Measurements from ENCODE around the gene VSTM2B.

Gene VSTM2B

DNA sequence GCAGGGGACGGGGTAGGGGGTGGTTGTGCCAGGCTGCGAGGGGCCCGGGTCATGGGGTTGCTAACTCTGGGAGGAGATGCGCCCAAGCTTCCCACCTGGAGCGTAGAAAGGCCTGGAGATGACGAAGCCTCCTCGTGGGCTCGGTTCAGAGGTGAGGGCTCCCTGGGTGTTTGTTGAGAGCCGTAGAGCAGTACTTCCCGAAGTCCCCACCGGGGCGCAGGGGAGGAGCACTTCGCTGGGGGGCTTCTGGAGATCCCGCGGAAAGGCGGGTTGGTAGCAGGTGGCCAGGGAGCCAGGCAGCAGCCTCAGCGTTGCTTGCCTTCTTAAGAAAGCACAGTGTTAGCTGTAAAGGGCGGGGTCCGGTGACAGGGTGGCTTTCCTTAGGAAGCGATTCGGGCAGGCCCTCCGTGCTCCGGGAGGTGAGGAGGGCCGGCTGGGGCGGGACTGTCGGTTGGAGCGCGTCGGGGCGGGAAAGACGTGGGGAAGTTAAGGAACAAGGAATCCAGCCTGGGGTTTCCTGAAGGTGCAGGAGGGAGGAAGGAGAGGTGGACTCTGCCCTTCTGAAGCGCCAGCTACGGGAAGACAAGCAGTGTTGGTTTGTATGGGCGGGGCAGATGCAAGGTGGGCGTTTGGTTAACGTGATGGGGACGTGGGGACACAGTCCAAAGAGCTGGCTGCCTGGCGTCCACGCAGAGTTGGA, 3.3 kb downstream of the VSTM2B start:
- DNase-seq (ENCODE audit: insufficient read length, low spot score) (no peak), FAIRE-seq (no peak)

DNA sequence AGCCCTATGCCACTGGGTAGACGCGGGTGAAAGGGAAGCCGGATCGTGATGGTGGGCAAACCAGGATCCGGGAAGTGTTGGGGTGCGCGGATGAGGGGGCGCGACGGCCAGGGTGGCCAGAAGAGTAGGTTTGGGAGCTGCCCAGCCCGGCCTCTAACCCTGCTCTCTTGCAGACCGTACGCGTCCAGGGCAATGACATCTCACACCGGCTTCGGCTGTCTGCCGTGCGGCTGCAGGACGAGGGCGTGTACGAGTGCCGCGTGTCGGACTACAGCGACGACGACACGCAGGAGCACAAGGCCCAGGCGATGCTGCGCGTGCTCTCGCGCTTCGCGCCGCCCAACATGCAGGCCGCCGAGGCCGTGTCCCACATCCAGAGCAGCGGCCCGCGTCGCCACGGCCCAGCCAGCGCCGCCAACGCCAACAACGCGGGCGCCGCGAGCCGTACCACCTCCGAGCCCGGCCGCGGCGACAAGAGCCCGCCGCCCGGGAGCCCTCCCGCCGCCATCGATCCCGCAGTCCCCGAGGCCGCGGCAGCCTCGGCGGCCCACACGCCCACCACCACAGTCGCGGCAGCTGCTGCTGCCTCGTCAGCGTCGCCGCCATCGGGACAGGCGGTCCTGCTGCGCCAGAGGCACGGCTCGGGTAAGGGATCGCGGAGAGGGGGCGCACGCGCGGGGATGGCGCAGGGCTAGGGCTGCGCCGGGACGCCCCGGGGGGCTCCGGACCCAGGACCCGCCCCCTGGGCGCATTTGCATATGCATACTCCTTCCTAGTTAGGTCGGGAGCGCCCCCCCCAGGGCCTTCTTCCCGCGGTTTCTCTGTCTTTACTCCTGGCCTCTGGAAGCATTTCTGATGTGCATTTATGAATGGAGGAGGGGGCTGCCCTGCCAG, 4.1 kb downstream of the VSTM2B start:
- FAIRE-seq (no peak), DNase-seq (ENCODE audit: insufficient read length, low spot score) (no peak)

DNA sequence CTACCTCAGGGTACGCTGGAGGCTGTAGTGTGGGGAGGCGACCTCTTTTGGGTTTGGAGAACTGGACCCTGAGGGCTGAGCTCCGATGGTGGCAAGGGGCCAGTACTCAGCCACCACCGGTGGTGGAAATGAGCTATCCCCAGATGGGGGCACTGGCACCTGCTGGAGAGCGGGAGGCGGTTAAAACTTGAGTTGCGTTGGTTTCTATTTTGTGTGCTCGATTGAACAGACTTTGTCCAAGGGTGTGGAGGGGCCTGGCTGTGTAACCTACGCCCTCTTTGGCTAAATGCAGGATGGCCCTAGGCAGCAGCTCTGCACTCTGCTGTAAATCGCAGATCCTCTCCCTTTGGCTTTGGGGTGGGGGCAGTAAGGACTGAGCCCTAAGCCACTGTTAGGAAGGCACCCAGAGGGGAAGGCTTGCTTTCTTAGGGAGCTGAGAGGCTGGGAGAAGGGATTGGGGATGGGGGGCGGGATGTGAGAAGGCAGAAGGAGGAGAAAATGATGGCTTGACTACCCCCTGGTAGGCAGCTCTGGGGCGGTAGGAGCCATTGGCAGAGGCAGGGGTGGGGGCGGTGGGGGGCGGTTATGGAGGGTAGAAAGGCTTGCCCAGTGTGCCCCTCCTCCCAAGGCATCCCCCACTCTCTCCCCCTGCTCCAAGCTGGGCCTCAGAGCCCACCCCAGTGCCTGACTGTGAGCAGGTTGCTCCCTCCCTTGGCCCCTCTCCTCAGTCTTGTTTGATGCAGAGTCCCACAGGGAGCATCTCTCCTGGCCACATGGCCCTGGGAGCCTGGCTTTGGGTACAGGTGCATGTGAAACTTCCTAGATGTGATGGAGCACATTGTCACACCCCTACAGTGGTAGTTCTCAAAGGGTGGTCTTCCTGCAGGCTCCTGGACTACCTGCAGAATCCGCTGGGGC, 5.0 kb downstream of the VSTM2B start:
- DNase-seq (ENCODE audit: insufficient read length, low spot score) = no peak
- FAIRE-seq = no peak

DNA sequence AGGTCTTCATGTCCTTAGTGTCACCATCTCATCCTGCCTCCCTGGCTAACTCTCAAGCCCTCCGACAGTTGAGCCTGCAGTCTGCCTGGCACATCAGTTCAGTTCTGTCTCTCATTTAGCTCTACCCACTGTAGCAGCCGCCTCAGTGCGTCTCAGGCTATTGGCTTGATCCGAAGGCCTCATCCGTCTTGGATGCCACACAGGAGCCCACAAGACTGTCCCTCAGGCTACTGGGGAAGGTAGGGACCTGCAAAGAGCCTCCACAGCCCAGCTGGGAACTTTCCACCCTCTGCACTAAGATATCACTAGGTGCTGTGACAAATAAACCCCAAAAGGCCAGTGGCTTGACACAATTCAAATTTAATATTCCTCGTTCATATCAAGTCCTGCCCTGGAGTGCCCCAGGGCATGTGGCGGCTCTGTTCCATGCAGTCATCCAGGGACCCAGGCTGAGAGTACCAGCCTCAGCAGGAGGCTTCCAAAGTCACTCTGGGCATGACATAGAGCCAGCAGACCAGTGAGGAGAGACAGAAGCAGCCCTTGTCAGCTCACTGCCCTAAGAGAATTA, 5.7 kb downstream of the VSTM2B start:
- FAIRE-seq (no peak), DNase-seq (ENCODE audit: insufficient read length, low spot score) (no peak)

DNA sequence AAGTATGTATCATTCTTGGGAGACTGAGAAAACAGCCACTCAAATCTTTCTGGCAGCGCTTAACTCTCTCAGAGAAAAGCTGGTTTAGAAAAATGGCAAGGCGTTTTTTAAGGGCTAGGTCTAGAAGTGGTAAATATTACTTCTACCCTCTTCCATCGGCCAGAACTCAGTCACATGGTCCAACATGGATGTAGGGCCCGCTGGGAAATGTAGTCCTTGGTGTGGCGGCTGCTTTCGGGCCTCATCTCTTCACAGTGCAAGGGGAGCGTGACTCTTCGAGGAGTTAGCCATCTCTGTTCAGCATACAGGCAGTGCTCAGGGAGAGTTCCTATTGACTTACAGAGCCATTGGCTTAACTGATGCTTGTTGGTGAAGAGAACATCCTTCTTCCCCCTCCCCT, 6.3 kb downstream of the VSTM2B start:
- no peak for DNase-seq (ENCODE audit: insufficient read length, low spot score)
- no peak for FAIRE-seq

DNA sequence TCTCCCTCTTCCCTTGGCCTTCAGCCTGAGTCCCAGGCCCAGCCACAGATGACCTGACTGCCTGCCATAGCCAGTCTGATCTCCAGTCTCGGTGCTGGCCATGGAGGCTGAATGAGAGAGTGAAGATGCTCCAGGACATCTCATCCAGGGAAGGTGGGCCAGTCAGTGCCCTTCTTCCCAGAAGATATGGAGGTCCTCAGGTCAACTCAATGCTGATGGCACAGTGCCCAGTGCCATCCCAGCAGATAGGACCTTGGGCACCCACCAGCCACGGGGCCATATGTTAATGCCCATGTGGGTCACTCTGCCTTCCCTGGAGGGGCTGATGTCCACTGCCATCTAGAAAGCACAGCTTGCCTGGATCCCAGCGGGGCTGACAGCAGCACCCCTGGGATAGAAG, 7.2 kb downstream of the VSTM2B start:
- FAIRE-seq (no peak), DNase-seq (ENCODE audit: insufficient read length, low spot score) (no peak)

DNA sequence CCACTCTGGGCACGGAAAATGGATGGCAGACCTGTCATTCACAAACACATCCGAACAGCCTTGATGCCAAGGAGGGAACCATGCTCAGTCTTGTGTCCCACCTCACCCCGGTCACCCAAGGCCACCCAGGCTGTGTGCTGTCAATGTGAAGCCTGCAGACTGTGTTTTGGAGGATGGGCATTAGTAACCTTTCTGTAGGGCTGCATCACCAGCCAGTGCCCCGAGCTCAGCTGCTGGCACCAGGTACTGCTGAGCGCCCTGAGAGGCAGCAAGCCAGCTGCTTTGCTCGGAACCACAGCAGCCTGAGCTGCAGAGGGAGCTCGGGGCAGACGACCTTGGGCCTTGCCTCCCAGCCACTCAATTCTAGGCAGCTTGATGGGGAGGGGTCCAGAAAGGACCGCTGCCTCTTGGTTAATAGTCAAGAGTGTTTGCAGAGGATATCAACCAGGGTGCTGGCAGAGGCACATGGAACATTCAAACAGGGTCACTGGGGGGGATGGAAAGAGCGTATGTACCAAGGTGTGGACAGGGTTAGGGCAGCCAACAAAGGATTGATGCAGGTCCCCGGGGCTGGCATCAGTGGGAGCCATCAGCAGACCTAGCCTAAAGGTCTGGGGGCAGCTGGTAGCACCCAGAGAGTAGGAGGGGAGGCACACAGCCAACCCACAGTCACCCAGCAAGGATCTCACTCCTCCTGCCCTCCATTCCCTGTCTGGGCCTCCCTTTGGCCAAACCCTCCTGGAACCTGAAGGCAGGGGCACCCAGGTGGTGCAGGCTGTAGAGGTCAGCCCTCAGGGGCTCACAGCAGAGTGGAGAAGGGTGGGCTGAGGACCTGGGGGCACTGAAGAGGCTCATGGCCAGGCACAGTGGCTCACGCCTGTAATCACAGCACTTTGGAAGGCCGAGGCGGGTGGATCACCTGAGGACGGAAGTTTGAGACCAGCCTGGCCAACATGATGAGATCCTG, 8.1 kb downstream of the VSTM2B start:
- FAIRE-seq (no peak), DNase-seq (ENCODE audit: insufficient read length, low spot score) (no peak)

DNA sequence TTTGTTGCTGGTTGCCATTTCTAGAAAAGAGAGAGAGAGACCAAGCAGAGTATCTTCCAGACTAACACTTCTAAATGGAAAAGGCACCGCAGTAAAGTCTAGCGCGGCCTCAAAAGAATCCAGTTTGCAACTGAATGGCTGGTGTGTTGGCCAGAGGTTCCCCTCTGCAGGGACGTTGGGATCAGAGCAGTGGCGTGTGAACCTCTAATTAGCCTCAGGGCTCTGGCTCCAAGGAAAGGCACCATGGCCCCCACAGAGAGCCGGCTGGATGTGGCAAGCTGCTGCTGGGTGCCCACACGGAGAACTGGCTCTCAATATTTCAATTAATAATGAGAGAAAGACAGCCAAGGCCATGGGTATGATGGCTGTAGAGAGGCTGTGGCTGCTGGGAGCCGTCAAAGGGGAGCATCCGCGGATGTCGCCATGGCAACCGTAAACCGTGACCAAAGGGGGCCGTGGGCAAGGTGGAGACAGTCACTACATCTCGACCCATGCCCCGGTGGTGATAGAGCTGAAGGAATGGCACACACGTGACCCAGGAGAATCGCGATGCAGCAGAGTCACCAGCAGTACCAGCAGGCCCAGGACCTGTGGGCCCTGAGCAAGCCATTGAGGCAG, 9.5 kb downstream of the VSTM2B start:
- FAIRE-seq (no peak), DNase-seq (ENCODE audit: insufficient read length, low spot score) (no peak)

DNA sequence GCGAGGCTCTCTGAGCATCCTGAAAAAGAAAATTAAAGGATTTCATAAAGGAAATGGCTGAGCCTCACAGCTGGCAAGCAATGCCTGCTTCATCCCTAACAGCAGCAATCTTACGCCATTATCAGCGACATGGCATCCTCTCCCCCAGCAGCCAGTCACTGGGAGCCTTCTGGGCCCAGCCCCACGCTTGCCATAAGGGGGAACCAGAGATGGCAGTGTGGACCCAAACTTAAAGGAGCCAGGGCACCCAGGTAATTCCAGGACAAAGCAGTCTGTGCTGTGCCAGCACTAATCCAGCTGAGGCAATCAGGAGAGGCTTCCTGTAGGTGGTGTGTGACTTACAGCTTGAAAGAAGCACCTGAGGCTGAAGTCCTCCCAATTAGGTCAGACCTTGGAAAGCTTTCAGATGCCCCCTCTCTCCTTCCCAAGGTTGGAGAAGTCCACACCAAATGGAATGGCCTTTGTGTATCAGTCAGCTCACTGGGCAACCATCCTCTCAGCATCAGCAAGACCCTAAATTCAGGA, 10.3 kb downstream of the VSTM2B start:
- DNase-seq (ENCODE audit: insufficient read length, low spot score) (no peak), FAIRE-seq (no peak)

DNA sequence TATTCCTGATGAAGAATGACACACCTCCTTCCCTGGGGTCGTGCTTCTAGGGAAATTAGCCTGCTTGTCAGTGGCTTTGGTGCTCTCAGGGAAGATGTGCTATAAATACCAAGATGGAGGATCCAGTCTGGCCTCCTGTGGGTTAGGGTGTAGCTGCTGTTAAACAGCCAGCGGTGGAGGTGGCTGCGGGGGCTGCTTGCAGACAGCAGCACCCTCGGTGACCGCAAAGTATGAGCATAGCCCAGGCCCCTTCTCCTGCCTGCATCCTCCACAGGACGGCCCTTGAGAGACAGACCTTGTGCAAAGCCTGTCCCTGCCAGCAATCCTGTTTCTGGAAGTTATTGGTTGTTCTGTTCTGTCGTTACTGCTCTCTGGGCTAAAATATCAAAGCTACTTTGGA, 11.4 kb downstream of the VSTM2B start:
- DNase-seq (ENCODE audit: insufficient read length, low spot score) (no peak), FAIRE-seq (no peak)

DNA sequence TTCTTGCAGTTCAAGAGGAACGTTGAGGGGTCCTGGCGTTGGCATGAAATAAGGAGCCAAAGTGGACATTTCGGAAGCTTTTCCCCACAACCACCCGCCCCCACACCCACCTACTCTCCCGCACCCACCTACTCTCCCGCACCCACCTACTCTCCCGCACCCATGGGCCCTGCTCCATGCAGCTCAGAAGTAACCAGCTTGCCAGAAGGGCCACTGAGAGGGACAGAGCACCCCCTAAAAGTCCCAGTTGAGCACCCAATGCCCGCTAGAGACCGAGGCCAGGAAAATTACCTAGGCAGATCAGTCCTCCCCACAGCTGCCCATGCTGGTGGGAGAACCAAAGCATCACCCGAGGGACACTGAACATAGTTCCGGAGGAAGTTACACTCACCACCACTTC, 11.8 kb downstream of the VSTM2B start:
- DNase-seq (ENCODE audit: insufficient read length, low spot score) (no peak), FAIRE-seq (no peak)

DNA sequence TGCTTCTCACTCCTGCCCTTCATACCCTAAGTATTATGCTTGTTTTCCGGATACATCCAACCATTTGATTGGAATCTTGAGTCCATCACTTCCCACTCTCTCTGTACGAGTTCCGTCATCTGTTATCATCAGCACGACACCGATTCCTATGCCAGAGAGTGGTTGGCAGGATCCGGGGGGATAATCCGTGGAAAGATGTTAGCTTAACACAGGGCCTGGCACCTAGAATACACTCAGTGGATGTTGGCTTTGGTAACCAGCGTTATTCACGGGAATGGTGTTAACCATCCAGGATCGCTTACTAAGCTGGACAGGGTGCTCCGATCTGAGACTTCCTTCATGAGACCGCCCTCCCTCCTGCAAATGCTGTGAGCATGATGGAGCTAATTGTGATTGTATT, 12.4 kb downstream of the VSTM2B start:
- DNase-seq (ENCODE audit: insufficient read length, low spot score) (no peak), FAIRE-seq (no peak)

DNA sequence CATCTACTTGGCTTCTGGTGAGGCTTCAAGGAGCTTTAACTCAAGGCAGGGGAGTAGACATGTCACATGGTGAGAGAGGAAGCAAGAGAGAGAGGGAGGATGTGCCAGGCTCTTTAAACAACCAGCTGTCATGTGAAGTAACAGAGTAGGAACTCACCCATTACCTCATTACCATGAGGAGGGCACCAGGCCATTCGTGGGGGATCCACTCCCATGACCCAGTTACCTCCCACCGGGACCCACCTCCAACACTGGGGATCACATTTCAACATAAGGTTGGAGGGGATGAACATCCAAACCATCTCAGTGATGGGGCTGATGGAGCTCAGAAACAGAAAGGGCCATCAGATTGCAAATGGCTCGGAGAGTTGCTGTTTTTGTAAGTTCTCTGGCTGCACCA, 12.9 kb downstream of the VSTM2B start:
- no peak for FAIRE-seq
- DNase-seq (ENCODE audit: insufficient read length, low spot score) = no peak

DNA sequence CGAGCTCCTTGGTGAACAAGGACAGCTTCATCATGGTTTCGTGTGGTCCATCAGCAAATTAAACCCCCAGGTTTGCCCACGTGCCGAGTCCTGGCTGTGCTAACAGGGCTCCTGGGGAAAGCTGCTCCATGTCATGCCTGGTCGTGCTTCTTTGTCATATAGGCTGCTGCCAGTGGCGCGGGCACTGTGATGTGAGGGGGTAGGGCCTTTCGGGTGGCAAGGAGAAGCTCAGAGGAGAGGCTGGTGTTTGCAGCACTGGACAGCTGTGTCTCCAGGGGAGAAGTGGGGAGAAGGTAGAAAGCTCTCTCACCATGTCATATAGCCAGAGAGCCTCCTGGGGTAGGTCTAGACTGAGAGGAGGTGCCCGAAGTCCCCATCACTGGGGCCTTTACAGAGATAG, 13.3 kb downstream of the VSTM2B start:
- FAIRE-seq = no peak
- DNase-seq (ENCODE audit: insufficient read length, low spot score) = no peak

DNA sequence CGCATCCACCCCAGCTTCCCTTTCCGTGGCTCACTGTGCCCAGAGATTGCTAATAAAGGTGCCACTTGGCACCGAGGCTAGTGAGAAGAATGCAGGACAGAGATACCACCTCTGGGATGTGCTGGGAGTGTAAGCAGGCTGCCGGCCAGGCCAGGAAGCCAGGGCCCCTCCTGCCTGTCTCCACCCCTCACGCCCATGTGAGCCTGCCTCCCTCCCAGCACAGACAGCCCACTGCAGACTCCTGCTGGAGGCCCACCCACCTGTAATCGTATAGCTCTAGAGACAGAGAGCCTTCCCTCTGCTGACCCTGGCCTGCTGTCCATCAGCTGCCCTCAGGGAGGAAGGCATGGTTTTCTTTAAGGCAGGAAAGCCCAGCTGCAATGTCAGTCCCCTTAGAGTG, 13.9 kb downstream of the VSTM2B start:
- FAIRE-seq (no peak), DNase-seq (ENCODE audit: insufficient read length, low spot score) (no peak)

DNA sequence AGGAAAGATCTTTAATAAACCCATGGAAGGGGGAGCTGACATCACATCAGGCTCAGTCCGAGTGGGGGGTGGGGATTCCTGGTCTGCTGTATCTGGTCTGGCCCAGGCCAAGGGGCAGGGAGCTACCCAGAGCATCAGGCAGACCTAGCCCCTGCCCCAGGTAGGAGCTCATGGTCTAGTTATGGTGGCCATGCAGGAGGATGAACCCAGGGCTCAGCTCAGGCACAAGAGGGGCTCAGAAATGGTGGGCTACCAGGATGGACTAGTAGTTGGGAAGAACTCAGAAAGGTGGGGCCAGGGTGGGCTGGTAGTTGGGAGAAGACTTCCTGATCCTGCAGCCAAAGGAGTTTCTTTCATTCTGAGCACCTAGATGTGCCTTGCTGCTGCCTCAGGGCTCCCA, 14.3 kb downstream of the VSTM2B start:
- no peak for FAIRE-seq

DNA sequence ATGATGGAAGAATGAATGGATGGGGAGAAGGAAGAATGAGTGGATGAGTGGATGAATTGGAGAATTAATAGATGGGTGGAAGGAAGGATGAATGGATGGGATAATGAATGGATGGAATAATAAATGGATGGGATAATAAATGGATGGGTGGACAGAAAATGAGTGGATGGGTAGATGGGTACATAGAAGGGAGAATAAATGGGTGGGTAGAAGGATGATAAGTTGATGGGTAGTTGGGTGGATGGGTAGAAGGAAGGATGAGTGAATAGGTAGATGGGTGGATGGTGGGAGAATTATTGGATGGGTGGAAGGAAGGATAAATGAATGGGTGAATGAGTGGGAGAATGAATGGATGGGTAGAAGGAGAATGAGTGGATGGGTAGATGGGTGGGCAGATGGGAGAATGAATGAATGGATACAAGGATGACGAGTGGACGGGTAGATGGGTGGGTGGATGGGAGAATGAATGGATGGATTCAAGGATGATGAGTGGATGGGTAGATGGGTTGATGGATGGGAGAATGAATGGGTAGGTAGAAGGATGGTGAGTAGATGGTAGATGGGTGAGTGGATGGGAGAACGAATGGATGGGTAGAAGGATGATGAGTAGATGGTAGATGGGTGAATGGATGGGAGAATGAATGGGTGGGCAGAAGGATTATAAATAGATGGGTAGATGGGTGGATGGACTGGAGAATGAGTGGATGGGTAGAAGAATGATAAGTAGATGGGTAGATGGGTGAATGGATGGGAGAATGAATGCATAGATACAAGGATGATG, 15.9 kb downstream of the VSTM2B start:
- DNase-seq (ENCODE audit: insufficient read length, low spot score) = no peak
- FAIRE-seq = no peak

More for the DNA sequence above, 14.3 kb downstream of the VSTM2B start:
- no peak for DNase-seq (ENCODE audit: insufficient read length, low spot score)

DNA sequence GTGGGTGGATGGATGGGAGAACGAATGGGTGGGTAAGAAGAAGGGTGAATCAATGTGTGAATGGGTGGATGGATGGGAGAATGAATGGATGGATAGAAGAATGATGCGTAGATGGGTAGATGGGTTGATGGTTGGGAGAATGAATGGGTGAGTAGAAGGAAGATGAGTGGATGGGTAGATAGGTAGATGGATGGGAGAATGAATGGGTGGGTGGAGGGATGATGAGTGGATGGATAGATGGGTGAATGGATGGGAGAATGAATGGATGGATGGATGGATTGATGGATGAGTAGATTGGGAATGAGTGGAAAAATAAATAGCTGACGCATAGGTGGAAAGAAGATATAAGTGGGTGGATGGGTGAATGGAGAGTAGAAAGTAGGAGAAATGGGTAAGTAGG, 16.5 kb downstream of the VSTM2B start:
- FAIRE-seq = no peak
- no peak for DNase-seq (ENCODE audit: insufficient read length, low spot score)
